Activated CD8-positive, alpha-beta T cell treated with anti-CD3 and anti-CD28 coated beads for 36 hours (primary cell): ENCODE data around the gene TFE3. TPM values are rescaled to one million over a fixed set of nuclear protein-coding genes. Genes with fewer than 3 reads are reported as not detected.

Experiments
- ATAC-seq: fragments of 200-7000 bp; cut with Tn5 transposase; one replicate; pipeline ENCODE4 v1.10.0; 2021; ENCODE audit warnings: mild to moderate bottlenecking, moderate library complexity
- CTCF ChIA-PET: fragments of 350-600 bp; sonication (Branson Sonifier 250); formaldehyde crosslinking; loops from one replicate; lab custom pipeline; 2021; ENCODE audit warnings: antibody characterized with exemption; lab: Charles Lee
- POLR2A ChIA-PET: fragments of 350-600 bp; sonication (Branson Sonifier 250); formaldehyde crosslinking; loops from one replicate; lab custom pipeline; 2021; ENCODE audit warnings: antibody characterized with exemption; lab: Charles Lee
- DNase-seq: peaks from one replicate; pipeline ENCODE4 v3.0.0-alpha.2; 2020
- H3K27ac Mint-ChIP-seq: one replicate; pipeline ENCODE4 v1.8.0; 2021; ENCODE audit warnings: mild to moderate bottlenecking, mixed read lengths
- H3K27me3 Mint-ChIP-seq: one replicate; pipeline ENCODE4 v1.8.0; 2021; ENCODE audit warnings: mixed read lengths
- H3K36me3 Mint-ChIP-seq: one replicate; pipeline ENCODE4 v1.8.0; 2021; ENCODE audit warnings: low read depth, mixed read lengths
- H3K4me1 Mint-ChIP-seq: one replicate; pipeline ENCODE4 v1.8.0; 2021; ENCODE audit warnings: low read depth, mixed read lengths
- H3K4me3 Mint-ChIP-seq: one replicate; pipeline ENCODE4 v1.8.0; 2021; ENCODE audit warnings: mild to moderate bottlenecking, moderate library complexity, mixed read lengths
- H3K9me3 Mint-ChIP-seq: one replicate; pipeline ENCODE4 v1.8.0; 2021; ENCODE audit warnings: mixed read lengths
- intact Hi-C: fragments of 100-400 bp; cut with micrococcal nuclease; formaldehyde crosslinking; loops from one replicate; pipeline ENCODE4 v1.10.0; 2022
- total RNA-seq, 2 experiments: library from RNA; stranded (reverse); gene quantifications; one replicate each; pipeline ENCODE4 v1.2.3, GENCODE V29; 2021
- TF ChIP-seq, protein P1 (sequence below): fragments of 200-600 bp; IDR thresholded peaks from one replicate; pipeline ENCODE4 v1.8.0; 2022; ENCODE audit warnings: antibody characterized with exemption, mild to moderate bottlenecking

Gene TFE3
- total RNA-seq, 2 experiments from 2014 or later = 17.9 to 19.5 TPM

DNA sequence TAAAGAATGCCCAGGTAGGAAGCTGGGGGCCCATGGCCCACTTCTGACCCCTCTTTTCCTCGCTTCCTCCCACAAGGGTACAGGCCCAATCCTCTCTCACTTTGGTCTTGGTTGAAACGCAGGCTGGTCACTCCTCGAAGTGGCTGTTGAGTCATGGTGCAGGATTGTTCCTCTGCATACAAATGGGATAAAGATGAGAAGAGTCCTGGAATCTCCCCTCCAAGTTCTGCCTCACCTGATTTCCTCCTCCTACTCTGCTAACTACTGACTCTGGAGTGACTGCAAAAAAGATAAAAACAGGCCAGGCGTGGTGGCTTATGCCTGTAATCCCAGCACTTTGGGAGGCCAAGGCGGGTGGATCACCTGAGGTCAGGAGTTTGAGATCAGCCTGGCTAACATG is 34.8 kb upstream of the TFE3 start:
- intact Hi-C loops = no loop called here
- ChIA-PET CTCF (no interaction called here), POLR2A (interaction anchor here (0.6 kb wide), 1 partner anchor 159 kb away, joined by 3 read pairs; no protein-coding TSS in a partner anchor)
- no peaks in the 10 kb centered on the region for H3K9me3 Mint-ChIP-seq
- H3K4me3 Mint-ChIP-seq = no peak overlapping the region
- peaks cover 10% of the 10 kb centered on the region for H3K36me3 Mint-ChIP-seq
- no peak for DNase-seq
- H3K27ac Mint-ChIP-seq = no peak overlapping the region
- ATAC-seq = no peak
- H3K4me1 Mint-ChIP-seq = peaks cover 26% of the 10 kb centered on the region
- H3K27me3 Mint-ChIP-seq = no peaks in the 10 kb centered on the region
- TF ChIP-seq, protein P1, sequence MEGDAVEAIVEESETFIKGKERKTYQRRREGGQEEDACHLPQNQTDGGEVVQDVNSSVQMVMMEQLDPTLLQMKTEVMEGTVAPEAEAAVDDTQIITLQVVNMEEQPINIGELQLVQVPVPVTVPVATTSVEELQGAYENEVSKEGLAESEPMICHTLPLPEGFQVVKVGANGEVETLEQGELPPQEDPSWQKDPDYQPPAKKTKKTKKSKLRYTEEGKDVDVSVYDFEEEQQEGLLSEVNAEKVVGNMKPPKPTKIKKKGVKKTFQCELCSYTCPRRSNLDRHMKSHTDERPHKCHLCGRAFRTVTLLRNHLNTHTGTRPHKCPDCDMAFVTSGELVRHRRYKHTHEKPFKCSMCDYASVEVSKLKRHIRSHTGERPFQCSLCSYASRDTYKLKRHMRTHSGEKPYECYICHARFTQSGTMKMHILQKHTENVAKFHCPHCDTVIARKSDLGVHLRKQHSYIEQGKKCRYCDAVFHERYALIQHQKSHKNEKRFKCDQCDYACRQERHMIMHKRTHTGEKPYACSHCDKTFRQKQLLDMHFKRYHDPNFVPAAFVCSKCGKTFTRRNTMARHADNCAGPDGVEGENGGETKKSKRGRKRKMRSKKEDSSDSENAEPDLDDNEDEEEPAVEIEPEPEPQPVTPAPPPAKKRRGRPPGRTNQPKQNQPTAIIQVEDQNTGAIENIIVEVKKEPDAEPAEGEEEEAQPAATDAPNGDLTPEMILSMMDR = no peak

DNA sequence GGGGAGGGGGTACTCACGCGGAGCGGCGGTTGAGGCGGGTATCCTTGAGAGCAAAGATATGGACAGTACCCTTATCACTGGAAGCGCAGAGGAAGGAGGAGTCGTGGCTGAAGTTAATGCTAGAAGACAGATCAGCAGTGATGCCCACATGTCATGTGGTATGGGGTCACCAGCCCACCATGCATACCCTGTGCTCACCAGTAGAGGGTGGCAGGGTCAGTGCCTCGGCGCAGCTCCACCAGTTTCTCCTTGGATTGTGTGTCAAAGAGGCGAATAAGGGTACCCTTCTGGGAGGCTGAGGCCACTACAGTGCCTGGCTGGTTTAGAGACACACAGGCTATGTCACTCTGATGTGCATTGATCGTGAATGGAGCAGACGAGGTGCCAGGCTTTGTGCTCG is 32.2 kb upstream of the TFE3 start:
- POLR2A ChIA-PET = no interaction called here
- intact Hi-C loops = no loop called here
- peaks cover 25% of the 10 kb centered on the region for H3K4me1 Mint-ChIP-seq
- H3K36me3 Mint-ChIP-seq = peaks cover 19% of the 10 kb centered on the region
- H3K27me3 Mint-ChIP-seq = no peaks in the 10 kb centered on the region
- no peak for DNase-seq
- TF ChIP-seq, protein P1 = no peak
- ATAC-seq = no peak
- H3K4me3 Mint-ChIP-seq = no peak overlapping the region
- CTCF ChIA-PET = no interaction called here
- H3K9me3 Mint-ChIP-seq = no peaks in the 10 kb centered on the region
- no peak overlapping the region for H3K27ac Mint-ChIP-seq

DNA sequence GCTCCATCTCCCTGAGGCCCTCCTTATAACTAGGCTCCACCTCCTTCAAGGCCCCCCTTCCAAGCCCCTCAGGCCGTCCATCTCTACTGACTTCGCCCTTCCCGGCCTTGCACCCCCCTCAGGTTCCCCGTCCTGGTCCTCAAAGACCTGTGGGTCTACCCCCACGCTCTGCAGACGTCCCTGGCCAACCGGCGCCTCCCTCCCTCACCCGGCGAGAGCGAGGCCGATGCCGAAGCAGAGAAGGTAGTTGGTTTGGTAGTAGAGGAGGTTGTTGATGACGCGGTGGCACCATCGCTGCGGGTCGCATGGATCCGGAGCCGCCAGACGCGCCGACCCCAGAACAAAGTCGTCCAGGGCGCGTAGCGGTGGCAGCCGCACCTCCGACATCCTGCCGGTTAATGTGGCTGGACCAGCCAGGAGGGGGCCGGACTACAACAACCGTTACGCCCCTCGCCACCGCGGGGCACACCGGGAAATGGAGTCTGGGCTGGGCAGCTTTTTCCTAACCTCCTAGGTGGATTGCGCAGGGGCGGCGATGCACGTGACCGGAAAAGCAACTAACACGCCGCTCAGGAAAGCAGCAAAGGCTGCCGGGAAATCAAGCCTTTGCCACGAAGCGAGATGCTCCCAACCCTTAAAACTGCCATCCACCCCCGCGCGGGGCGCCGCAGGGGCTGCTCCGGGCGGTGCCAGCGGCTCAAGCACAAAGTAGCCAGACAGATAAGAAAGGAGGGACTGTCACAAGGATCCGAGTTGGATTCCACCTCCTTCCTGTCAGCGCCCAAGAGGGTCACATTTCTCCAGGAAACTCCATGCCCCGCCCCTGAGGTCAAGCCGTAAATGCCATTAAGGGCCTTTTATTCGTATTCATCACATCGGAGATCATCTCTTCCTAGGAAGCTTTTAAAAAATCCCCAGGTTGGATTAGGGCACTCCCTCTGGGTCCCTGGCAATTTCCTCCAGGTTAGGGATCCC is 30.7 kb upstream of the TFE3 start, which contains the start of gene PRAF2:
Gene PRAF2, minus strand, starts transcription at position 402 of the 975 bp plus-strand sequence. Its CDS starts 15 bp downstream, at position 387.
- intact Hi-C loops = no loop called here
- Mint-ChIP-seq H3K9me3 (no peaks in the 10 kb centered on the region), H3K4me3 (peak within 1 kb of the TSS; percentile 81), H3K36me3 (peaks cover 19% of the 10 kb centered on the region), H3K27ac (peak within 1 kb of the TSS; percentile 83), H3K4me1 (peaks cover 20% of the 10 kb centered on the region), H3K27me3 (no peaks in the 10 kb centered on the region)
- ChIA-PET CTCF (no interaction called here), POLR2A (no interaction called here)
- peak; percentile 98 for ATAC-seq
- DNase-seq = peak; percentile 94
- TF ChIP-seq, protein P1 = no peak

DNA sequence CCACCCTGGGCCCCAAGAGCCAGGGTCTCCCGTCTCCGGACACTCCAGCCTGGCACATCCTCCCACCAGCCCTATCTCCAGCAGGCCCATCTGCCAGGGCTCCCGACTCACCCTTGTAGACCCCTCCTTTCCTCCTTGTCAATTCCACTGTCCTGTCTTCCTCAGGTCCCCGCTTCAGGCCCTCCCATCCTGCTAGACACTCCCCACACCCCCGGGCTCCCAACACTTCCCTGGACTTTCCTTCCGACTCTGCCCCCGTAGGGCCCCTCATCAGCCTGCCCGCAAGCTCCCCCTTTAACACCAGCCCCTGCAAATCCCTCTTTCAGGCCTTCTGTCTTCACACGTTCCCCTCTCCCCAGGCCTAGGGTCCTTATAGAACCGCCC is 29.5 kb upstream of the TFE3 start:
- Mint-ChIP-seq H3K9me3 (no peaks in the 10 kb centered on the region), H3K4me1 (peaks cover 15% of the 10 kb centered on the region), H3K27ac (peak overlapping the region; percentile 30), H3K36me3 (peaks cover 18% of the 10 kb centered on the region), H3K27me3 (no peaks in the 10 kb centered on the region), H3K4me3 (peak overlapping the region; percentile 81)
- intact Hi-C loops = no loop called here
- ChIA-PET CTCF (no interaction called here), POLR2A (no interaction called here)
- no peak for ATAC-seq
- no peak for DNase-seq
- TF ChIP-seq, protein P1 = no peak
